ENCODE results near the gene ARFGEF2. TPM values are rescaled to one million over a fixed set of nuclear protein-coding genes. Genes with fewer than 3 reads are reported as not detected.
A peak's percentile ranks its signal among the peaks of the same experiment; 100 is the strongest.
"Not testable (repeated sequence)": the region's sequence is repeated elsewhere in the genome, so short reads cannot be mapped to it uniquely, and the experiment has no call there.

ARFGEF2 gene
- total and polyA plus RNA-seq, 2 experiments from 2014 or later, result 10.9 to 48.0 TPM

- H3K4me3 ChIP-seq, result no peak overlapping the region
- H3K9me3 ChIP-seq (ENCODE audit: low read depth), result no peaks in the 10 kb centered on the region
- no peak for DNase-seq (ENCODE audit: low spot score)
- H3K27me3 ChIP-seq, result no peaks in the 10 kb centered on the region
- peak overlapping the region; percentile 21 for H3K27ac ChIP-seq
- no peak overlapping the region for H3K4me2 ChIP-seq
- H3K36me3 ChIP-seq (replicated peaks; ENCODE audit: insufficient read depth, low read depth), result peaks cover 6% of the 10 kb centered on the region
- H3K79me2 ChIP-seq, result peaks cover 2% of the 10 kb centered on the region
- WGBS (ENCODE audit: low lambda C conversion rate, missing lambda C conversion rate), result 96% methylated on average over 12 of the region's 12 CpGs
- H3K4me1 ChIP-seq (ENCODE audit: insufficient read depth), result no peaks in the 10 kb centered on the region
- TF ChIP-seq EZH2phosphoT487 (IDR thresholded peaks at IDR 0.05; ENCODE audit: low read depth, severe bottlenecking, unreplicated experiment) (no peak), CTCF (IDR thresholded peaks at IDR 0.05; ENCODE audit: poor library complexity) (no peak), EZH2 (IDR thresholded peaks at IDR 0.05; ENCODE audit: borderline replicate concordance) (no peak)
- H2AFZ ChIP-seq, result no peak overlapping the region
- H3K9me2 ChIP-seq (replicated peaks; ENCODE audit: insufficient read depth), result no peaks in the 10 kb centered on the region
- H4K20me1 ChIP-seq (ENCODE audit: insufficient read depth, poor library complexity, severe bottlenecking), result no peaks in the 10 kb centered on the region
Observed at GRCh38 chr20:49009899-49010631, 88.6 kb downstream of the ARFGEF2 start.

GRCh38 chr20:49024220-49024619 is 102.7 kb downstream of the ARFGEF2 start:
- Histone ChIP-seq H4K20me1 (ENCODE audit: insufficient read depth, poor library complexity, severe bottlenecking) (no peaks in the 10 kb centered on the region), H3K9me3 (ENCODE audit: low read depth) (no peaks in the 10 kb centered on the region), H2AFZ (no peak overlapping the region), H3K27me3 (no peaks in the 10 kb centered on the region), H3K9me2 (replicated peaks; ENCODE audit: insufficient read depth) (no peaks in the 10 kb centered on the region), H3K36me3 (replicated peaks; ENCODE audit: insufficient read depth, low read depth) (no peaks in the 10 kb centered on the region), H3K4me2 (no peak overlapping the region), H3K27ac (no peak overlapping the region), H3K79me2 (no peaks in the 10 kb centered on the region), H3K4me3 (no peak overlapping the region), H3K4me1 (ENCODE audit: insufficient read depth) (no peaks in the 10 kb centered on the region)
- TF ChIP-seq EZH2phosphoT487 (IDR thresholded peaks at IDR 0.05; ENCODE audit: low read depth, severe bottlenecking, unreplicated experiment) (no peak), CTCF (IDR thresholded peaks at IDR 0.05; ENCODE audit: poor library complexity) (no peak), EZH2 (IDR thresholded peaks at IDR 0.05; ENCODE audit: borderline replicate concordance) (no peak)
- DNase-seq (ENCODE audit: low spot score), result no peak
- WGBS (ENCODE audit: low lambda C conversion rate, missing lambda C conversion rate), result over 99% methylated on average over 5 of the region's 5 CpGs

GRCh38 chr20:49028177-49028576 is 106.7 kb downstream of the ARFGEF2 start:
- not testable (repeated sequence) for H3K36me3 ChIP-seq (replicated peaks; ENCODE audit: insufficient read depth, low read depth); H2AFZ ChIP-seq; DNase-seq (ENCODE audit: low spot score); H3K27me3 ChIP-seq; H3K4me1 ChIP-seq (ENCODE audit: insufficient read depth); H4K20me1 ChIP-seq (ENCODE audit: insufficient read depth, poor library complexity, severe bottlenecking); H3K79me2 ChIP-seq; H3K27ac ChIP-seq; H3K9me2 ChIP-seq (replicated peaks; ENCODE audit: insufficient read depth); H3K4me3 ChIP-seq; H3K9me3 ChIP-seq (ENCODE audit: low read depth); H3K4me2 ChIP-seq
- 100% methylated on average over 2 of the region's 2 CpGs for WGBS (ENCODE audit: low lambda C conversion rate, missing lambda C conversion rate)

GRCh38 chr20:49028684-49029083 is 107.2 kb downstream of the ARFGEF2 start:
- 73% methylated on average over 2 of the region's 2 CpGs for WGBS (ENCODE audit: low lambda C conversion rate, missing lambda C conversion rate)
- Histone ChIP-seq H3K9me3 (ENCODE audit: low read depth) (no peaks in the 10 kb centered on the region), H3K9me2 (replicated peaks; ENCODE audit: insufficient read depth) (no peaks in the 10 kb centered on the region), H3K27me3 (no peaks in the 10 kb centered on the region), H3K79me2 (no peaks in the 10 kb centered on the region), H3K4me1 (ENCODE audit: insufficient read depth) (no peaks in the 10 kb centered on the region), H3K4me3 (no peak overlapping the region), H4K20me1 (ENCODE audit: insufficient read depth, poor library complexity, severe bottlenecking) (no peaks in the 10 kb centered on the region), H3K4me2 (no peak overlapping the region), H3K27ac (no peak overlapping the region), H3K36me3 (replicated peaks; ENCODE audit: insufficient read depth, low read depth) (no peaks in the 10 kb centered on the region), H2AFZ (no peak overlapping the region)
- DNase-seq (ENCODE audit: low spot score), result peak; percentile 30
- TF ChIP-seq CTCF (IDR thresholded peaks at IDR 0.05; ENCODE audit: poor library complexity) (peak; percentile 33), EZH2phosphoT487 (IDR thresholded peaks at IDR 0.05; ENCODE audit: low read depth, severe bottlenecking, unreplicated experiment) (no peak)
